GM12801 (cell line): ENCODE measurements around the gene HDAC10.

Source experiments
- TF ChIP-seq, protein P1 (sequence below): IDR thresholded peaks from one replicate; pipeline ENCODE4 v1.5.1; 2011; ENCODE audit warnings: control low read depth; ENCODE audit not compliant: insufficient read length; ENCODE audit errors: extremely low read depth

Gene HDAC10

DNA sequence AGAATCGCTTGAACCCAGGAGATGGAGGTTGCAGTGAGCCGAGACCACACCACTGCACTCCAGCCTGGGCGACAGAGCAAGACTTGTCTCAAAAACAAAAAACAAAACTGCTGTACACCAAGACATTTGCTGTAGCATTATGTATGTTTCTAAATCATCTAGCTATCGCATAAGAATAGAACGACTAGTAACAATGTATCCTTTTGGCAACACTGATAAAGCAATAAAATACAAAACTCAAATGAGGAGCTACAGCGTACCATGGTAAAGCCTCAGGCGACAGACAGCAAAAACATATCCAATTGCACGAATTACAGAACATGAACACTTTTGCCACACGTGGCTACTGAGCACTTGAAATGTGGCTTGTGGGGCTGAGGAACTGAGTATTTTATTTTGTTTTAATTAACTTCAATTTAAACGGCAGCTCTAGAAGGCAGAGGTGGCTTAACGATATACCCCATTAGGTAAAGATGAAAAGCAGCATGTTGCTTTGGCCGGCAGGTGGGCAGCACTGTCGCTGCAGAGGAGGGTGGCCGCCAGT lies 8.6 kb downstream of the HDAC10 start:
- TF ChIP-seq, protein P1, sequence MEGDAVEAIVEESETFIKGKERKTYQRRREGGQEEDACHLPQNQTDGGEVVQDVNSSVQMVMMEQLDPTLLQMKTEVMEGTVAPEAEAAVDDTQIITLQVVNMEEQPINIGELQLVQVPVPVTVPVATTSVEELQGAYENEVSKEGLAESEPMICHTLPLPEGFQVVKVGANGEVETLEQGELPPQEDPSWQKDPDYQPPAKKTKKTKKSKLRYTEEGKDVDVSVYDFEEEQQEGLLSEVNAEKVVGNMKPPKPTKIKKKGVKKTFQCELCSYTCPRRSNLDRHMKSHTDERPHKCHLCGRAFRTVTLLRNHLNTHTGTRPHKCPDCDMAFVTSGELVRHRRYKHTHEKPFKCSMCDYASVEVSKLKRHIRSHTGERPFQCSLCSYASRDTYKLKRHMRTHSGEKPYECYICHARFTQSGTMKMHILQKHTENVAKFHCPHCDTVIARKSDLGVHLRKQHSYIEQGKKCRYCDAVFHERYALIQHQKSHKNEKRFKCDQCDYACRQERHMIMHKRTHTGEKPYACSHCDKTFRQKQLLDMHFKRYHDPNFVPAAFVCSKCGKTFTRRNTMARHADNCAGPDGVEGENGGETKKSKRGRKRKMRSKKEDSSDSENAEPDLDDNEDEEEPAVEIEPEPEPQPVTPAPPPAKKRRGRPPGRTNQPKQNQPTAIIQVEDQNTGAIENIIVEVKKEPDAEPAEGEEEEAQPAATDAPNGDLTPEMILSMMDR = no peak

DNA sequence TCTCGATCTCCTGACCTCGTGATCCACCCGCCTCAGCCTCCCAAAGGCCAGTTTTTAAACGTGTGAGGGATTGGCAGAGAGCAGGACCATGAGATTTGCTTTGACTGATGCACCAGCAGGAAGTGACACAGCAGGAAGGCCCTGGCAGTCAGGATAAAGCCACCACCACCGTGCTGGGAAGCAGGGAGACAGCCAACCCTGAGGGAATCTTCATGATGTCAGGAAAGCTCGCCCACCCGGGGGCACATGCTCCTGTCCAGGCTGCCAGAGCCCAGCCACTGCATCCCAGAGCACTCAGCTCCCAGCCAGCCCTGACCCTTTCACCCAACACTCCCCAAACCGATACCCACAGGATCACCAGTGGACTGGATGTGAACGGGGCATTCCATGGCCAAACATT lies 12.3 kb downstream of the HDAC10 start:
- TF ChIP-seq, protein P1 = no peak

DNA sequence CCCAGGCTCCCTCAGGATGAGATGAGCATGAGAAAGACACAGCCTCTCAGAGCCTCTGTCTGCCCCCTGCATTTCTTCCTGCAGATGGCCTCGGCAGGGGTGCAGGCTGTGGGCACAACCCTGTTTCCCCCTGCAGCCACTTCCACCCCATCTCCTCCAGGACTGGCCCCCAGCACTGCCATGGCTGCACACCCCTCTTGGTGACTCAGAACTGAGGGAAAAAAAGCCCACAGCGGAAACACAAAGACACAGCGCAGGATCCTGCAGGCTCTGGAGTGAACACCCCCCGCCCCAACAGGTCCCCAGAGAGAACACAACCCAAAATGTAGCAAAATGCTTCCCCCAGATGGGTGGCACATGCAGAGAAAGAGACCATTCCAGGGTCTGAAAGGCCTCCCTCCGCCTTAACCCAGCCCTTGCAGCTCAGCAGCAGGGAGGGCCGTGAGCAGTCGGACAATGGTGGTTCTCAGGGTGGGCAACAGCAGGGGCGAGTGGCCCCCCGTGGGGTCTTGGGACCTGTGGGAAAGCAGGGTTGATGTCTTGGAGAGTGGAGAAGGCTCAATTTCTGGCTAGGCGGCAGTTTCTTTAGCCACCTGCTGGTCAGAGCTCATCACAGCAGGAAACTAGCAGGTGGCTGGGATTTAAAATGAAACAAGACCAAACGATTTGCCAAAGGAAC lies 14.2 kb downstream of the HDAC10 start:
- TF ChIP-seq, protein P1 = no peak

DNA sequence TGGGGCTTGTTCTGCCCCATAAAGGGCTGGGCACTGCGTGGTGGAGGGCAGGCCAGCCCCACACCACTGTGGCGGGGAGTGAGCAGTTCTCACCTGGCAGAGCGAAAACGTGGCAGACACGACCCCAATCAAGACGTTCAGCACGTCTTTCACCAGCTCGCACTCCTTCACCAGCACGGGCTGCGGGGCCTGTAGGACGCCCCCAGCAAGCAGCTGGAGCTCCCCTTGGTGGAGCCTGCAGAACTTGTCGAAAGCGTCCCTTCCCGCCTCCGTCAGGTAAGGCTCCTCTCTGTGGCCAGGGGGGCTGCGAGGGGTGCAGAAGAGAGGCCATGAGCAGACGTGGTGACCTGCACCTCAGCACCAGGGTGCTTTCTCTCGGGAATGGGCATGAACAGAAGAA lies 17.8 kb downstream of the HDAC10 start:
- TF ChIP-seq, protein P1 = no peak

DNA sequence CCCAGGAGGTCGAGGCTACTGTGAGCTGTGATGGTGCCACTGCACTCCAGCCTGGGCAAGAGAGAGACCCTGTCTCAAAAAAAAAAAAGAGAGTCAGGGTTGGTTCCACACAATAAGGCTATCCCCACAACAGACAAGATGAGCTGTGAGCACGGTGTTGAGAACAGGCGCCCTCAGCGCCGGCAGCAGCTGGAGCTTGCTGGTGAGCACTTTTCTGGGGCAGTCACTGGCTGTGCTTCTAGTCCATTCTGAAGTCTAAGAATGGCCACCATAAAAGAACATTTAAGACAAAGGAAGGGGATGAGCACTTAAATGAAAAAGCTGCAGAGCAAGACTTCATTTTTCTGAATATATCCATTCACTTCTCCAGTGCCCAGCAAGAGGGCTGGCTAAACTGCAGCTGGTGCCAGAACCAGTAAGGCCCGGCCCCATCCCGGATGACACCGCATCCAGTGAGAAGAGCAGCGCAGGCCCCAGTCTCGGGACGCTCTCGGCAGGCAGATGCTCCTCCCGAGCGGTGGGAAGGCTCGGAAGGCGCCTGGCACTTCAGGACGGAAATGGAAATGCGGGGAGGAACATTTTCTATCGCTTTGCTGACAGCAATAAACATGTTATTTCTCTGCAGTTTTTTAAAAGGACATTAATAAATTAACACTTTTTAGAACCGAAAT lies 18.4 kb downstream of the HDAC10 start:
- TF ChIP-seq, protein P1 = no peak

DNA sequence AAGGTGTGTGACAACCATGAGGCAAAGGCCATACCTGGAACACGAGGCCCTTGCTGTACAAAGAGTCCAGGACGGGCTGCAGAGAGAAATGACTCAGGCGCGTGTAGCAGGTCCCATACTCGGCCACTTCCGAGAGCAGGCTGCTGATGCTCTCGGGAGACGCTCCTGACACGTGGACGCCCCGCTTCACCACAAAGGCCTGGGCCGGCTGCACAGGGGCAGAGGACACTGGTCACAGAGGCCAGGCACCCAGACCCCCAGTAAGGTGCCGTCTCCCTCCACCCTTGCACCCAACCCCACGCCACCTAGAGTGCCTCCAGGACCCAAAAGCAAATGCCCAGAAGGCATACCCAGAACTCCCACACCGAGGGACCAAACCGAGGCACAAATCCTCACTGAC lies 21.7 kb downstream of the HDAC10 start:
- TF ChIP-seq, protein P1 = no peak

DNA sequence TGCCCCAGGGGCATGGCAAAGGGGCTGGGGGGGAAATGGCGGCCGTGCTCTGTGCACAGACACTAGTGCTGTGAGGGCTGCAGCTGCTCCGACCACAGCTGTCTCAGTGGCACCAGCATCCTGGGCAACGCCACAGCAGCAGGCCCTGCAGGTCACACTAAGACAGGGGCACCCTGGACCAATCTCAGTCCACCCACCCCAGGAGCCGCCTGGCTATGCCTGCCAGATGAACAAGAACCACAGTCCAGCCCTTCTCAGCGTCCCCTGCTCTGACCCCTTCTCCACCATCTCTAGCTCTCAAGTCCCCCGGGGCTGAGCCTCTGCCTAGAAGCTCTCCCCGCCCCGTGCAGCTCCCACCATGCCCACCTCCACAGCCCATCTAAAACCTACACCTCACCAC lies 22.7 kb downstream of the HDAC10 start:
- TF ChIP-seq, protein P1 = no peak
